Omental fat pad (tissue), 4 donors: ENCODE results near the gene ASB2. TPM values are rescaled to one million over a fixed set of nuclear protein-coding genes. Genes with fewer than 3 reads are reported as not detected.

ENCODE experiments used
- ATAC-seq: fragments of 150-250 bp; one replicate; pipeline ENCODE4 v1.9.1; 2016; ENCODE audit warnings: mild to moderate bottlenecking, moderate library complexity; ENCODE audit not compliant: low FRiP score
- DNase-seq: peaks from one replicate; pipeline ENCODE4 v3.0.0-alpha.2; 2019; ENCODE audit warnings: low spot score
- CTCF ChIP-seq, 3 donors: fragments of 450-650 bp; IDR thresholded peaks; one replicate each; pipeline ENCODE4 v1.5.1; 2016 to 2017; ENCODE audit warnings: antibody characterized with exemption in 3 of 3, mild to moderate bottlenecking in 3 of 3, moderate library complexity in 2 of 3
- total RNA-seq, 4 donors: library from RNA; depleted of rRNA; stranded (reverse); fragments of >200 nt; gene quantifications; one replicate each; pipeline ENCODE4 v1.1.0, GENCODE V29; 2016

The ASB2 gene
- total RNA-seq, 4 donors from 2014 or later, result 0.36 to 2.4 (median 0.56) TPM

GRCh38 chr14:93927800-93928145 lies 48.6 kb downstream of the ASB2 start:
- TF ChIP-seq CTCF (IDR thresholded peaks at IDR 0.05), result no peak
- ATAC-seq (no peak), DNase-seq (no peak)

DNA sequence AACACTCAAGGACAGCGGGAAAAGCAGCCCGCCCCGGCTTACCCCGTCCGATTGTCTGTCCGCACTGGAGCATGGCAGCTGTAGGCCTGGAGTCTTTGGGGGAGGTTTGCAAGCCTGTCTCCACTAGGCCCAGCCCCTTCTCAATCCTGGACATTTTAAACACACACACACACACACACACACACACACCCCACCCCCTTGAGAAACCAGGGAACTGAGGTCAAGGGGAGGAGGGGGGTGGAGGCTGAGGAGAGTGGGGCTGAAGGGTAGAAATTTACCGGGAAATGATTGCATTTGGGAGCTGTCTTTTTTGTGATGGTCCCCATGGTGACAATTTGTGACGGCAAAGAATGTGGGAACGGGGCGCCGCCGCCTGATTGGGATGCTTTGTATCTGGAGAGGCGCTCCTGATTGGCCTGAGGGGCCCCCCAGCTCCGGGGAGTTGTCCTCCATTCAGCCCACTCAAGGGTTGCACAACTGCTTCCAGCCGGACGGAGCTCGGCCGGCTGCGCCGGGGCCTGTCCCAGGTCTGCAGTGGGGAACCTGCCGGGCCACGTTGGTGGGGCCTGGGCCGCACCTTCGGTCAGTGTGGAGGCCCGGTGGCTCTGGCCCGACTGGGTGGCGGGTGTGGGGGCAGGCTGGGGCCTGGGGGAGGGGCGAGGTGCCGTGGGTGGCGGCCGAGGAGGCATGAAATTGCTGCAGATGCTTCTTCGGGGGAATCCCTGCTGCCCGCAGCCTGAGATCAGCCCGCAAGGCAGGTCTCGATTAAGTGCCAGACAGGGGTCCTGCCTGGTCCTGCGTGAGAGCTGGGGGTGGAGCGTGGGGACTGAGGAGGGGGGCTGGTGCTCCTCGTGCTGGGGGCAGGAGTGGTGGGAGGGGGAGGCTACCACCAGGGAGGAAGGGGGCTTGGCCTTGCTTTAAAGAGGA lies 49.2 kb downstream of the ASB2 start, which contains the start of gene FAM181A:
FAM181A (plus strand) TSS at position 472 of the 927 bp plus-strand sequence. CDS start 942 bp downstream, outside the sequence.
- TF ChIP-seq CTCF (IDR thresholded peaks at IDR 0.05), result no peak
- no peak for DNase-seq
- no peak for ATAC-seq

- no peak for ATAC-seq
Observed at GRCh38 chr14:93926245-93926872, 50.0 kb downstream of the ASB2 start.

DNA sequence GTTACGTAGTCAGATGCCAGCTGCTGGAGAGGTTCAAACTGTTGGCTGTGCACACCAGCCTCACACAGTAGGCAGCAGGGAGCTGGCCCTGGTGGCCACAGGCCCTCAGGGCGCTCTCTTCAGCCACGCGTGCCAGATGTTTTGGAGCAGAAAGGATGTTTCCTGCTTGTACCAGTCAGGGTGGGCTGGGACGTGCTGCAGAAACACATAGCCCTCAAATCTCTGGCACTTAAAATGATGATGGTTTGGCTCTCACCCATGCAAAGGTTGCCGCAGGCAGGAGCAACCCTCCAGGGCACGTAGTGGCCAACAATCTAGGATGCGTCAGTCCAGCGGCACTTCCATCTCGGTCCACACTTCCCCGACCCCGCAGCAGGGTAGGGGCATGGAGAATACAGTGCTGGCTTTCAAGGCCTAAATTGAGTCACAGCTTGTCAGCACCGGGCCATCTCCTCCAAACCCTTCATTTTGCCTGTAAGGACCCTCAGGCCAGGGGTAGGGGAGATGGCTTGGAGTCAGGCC lies 50.9 kb downstream of the ASB2 start:
- ATAC-seq (no peak), DNase-seq (no peak)

More at GRCh38 chr14:93926245-93926872, 50.0 kb downstream of the ASB2 start:
- TF ChIP-seq CTCF (IDR thresholded peaks at IDR 0.05), result no peak
- no peak for DNase-seq

DNA sequence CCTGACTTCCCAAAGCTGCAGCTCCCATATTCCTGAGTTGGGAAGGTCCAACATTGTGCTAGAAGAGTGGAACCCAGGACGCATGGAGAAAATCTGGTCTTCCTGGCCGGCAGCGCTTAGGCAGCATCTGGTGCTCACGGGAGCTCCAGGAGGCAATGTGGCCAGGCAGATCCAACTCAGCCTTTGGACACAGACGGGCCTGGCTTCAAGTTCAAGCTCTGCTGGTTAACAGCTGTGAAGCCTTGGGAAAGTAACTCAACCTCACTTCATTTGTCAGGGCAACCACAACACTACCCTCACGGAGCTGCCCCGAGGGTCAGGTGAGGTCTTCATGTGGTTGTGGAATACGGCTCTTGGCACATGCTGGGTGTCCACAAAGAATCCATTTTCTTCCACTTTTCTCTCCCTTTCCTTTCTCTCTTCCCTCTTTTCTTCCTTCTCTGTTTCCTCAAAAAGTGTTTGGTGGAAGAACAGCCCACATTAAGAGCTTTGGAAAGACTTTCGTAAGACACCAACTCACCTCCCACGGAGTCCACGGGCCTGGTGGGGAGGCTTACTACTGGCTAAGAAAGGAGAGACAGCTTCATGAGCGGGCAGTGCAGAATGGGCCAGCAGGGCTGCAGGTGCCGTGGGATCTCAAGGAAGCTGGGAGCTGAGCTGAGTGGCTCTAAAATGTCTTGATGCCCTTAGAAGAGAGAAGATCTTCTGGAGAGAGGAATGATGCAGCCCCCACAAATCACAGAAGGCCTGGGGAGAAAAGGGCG lies 51.6 kb downstream of the ASB2 start:
- TF ChIP-seq CTCF (IDR thresholded peaks at IDR 0.05), result no peak
- DNase-seq, result no peak
- ATAC-seq, result no peak

More for the DNA sequence above, 50.9 kb downstream of the ASB2 start:
- TF ChIP-seq CTCF (IDR thresholded peaks at IDR 0.05), result no peak

DNA sequence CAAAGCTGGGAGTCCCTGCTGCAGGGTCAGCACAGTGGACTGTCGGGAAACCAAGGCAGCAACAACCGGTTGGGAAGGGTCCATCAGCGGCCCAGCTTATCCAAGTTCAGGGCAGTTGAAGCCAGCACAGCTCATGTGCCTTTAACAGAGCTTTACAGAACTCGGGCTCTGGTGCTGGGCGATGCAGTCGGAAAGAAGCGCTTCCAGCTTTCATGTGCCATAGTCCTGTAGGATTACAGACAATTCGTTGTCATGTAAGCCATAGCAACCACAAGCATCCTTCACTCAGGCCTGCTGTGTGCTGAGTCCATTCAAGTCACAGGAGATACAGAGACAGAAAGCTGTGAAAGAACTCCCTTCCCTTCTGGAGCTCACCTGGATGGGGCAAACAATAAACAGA lies 52.7 kb downstream of the ASB2 start:
- DNase-seq, result no peak
- no peak for ATAC-seq
- no peak for TF ChIP-seq CTCF (IDR thresholded peaks at IDR 0.05)
